Stimulated activated effector memory CD8-positive, alpha-beta T cell treated with anti-CD3 and anti-CD28 coated beads, Interleukin-12 subunit alpha, Interleukin-12 subunit beta, amount 100 ng/mL, for 72 hours (primary cell): ENCODE measurements around the gene MAG.
"Not testable (repeated sequence)": the region's sequence is repeated elsewhere in the genome, so short reads cannot be mapped to it uniquely, and the experiment has no call there.

Experiments used
- ATAC-seq: fragments of 150-1000 bp; cut with Tn5 transposase; 2 replicates; pipeline ENCODE4 v1.10.0; 2021
- DNase-seq, 2 donors: peaks; one replicate each; pipeline ENCODE4 v3.0.0; 2021 to 2022; ENCODE audit warnings: low spot score in 2 of 2
- H3K27ac Mint-ChIP-seq: one replicate; pipeline ENCODE4 v1.8.0; 2022; ENCODE audit warnings: mild to moderate bottlenecking, mixed read lengths
- H3K36me3 Mint-ChIP-seq: one replicate; pipeline ENCODE4 v1.8.0; 2022; ENCODE audit warnings: mild to moderate bottlenecking, mixed read lengths
- H3K4me1 Mint-ChIP-seq: one replicate; pipeline ENCODE4 v1.8.0; 2022; ENCODE audit warnings: mixed read lengths
- H3K4me3 Mint-ChIP-seq: one replicate; pipeline ENCODE4 v1.8.0; 2022; ENCODE audit warnings: mild to moderate bottlenecking, mixed read lengths
- H3K9me3 Mint-ChIP-seq: one replicate; pipeline ENCODE4 v1.8.0; 2022; ENCODE audit warnings: mixed read lengths

Gene MAG

DNA sequence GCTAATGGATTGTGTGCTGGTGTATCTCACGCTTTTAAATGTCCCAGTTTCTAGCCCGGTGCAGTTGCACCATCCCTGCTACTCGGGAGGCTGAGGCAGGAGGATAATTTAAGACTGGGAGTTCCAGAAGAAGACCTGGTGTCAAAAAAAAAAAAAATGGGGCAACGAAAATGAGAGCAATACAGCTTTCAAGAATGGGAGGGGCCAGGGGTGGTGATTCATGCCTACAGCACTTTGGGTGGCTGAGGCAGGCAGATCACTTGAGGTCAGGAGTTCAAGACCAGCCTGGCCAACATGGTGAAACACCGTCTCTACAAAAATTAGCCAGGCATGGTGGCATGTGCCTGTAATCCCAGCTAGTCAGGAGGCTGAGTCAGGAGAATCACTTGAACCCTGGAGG lies 5.9 kb upstream of the MAG start:
- DNase-seq, H3K36me3 Mint-ChIP-seq, H3K4me3 Mint-ChIP-seq, H3K4me1 Mint-ChIP-seq, ATAC-seq, H3K27ac Mint-ChIP-seq, H3K9me3 Mint-ChIP-seq: not testable (repeated sequence)

DNA sequence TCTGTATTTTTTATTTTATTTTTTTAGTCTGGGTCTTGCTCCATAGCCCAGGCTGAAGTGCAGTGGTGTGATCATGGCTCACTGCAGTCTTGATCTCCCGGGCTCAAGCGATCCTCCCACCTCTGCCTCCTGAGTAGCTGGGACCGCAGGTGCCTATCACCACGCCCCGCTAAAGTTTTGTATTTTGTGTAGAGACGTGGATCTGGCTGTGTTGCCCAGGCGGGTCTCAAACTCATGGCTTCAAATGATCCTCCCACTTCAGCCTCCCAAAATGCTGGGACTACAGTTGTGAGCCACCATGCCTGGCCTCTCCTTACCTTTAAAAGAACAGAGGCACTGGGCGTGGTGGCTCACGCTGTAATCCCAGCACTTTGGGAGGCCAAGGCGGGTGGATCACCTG lies 4.2 kb upstream of the MAG start:
- Mint-ChIP-seq H3K4me1 (no peaks in the 10 kb centered on the region), H3K4me3 (no peak overlapping the region), H3K27ac (no peak overlapping the region), H3K36me3 (no peaks in the 10 kb centered on the region), H3K9me3 (no peaks in the 10 kb centered on the region)
- no peak for DNase-seq
- ATAC-seq: no peak

- H3K9me3 Mint-ChIP-seq: no peaks in the 10 kb centered on the region
- no peak overlapping the region for H3K4me3 Mint-ChIP-seq
- no peak for ATAC-seq
- no peak overlapping the region for H3K27ac Mint-ChIP-seq
- H3K36me3 Mint-ChIP-seq: no peaks in the 10 kb centered on the region
- DNase-seq: no peak
- H3K4me1 Mint-ChIP-seq: no peaks in the 10 kb centered on the region
Measured at GRCh38 chr19:35288331-35288730, 3.6 kb upstream of the MAG start.

DNA sequence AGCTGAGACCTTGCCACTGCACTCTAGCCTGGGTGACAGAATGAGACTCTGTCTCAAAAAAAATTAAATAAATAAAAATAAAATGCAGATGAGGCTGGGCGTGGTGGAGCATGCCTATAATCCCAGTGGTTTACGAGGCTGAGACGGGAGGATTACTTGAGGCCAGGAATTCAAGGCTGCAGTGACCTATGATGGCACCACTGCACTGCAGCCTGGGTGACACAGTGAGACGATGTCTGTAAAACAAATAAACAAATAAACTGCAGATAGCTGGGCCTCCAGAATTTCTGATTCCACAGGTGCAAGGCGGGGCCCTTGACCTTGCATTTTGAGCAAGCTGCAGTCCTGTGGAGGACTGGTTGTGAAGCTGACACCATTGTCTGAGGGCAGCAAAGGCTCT lies 3.1 kb upstream of the MAG start:
- no peak overlapping the region for H3K4me3 Mint-ChIP-seq
- no peaks in the 10 kb centered on the region for H3K4me1 Mint-ChIP-seq
- DNase-seq (no peak), ATAC-seq (no peak)
- no peaks in the 10 kb centered on the region for H3K9me3 Mint-ChIP-seq
- no peak overlapping the region for H3K27ac Mint-ChIP-seq
- no peaks in the 10 kb centered on the region for H3K36me3 Mint-ChIP-seq

- H3K27ac Mint-ChIP-seq: peak overlapping the region; percentile 27
- H3K4me3 Mint-ChIP-seq: no peak overlapping the region
- DNase-seq (no peak), ATAC-seq (no peak)
- H3K36me3 Mint-ChIP-seq: no peaks in the 10 kb centered on the region
- H3K4me1 Mint-ChIP-seq: no peaks in the 10 kb centered on the region
- no peaks in the 10 kb centered on the region for H3K9me3 Mint-ChIP-seq
Measured at GRCh38 chr19:35290381-35291127, 1.4 kb upstream of the MAG start.

GRCh38 chr19:35291259-35291658 lies 702 bp upstream of the MAG start:
- ATAC-seq: no peak
- peak overlapping the region; percentile 27 for H3K27ac Mint-ChIP-seq
- H3K4me3 Mint-ChIP-seq: no peak overlapping the region

DNA sequence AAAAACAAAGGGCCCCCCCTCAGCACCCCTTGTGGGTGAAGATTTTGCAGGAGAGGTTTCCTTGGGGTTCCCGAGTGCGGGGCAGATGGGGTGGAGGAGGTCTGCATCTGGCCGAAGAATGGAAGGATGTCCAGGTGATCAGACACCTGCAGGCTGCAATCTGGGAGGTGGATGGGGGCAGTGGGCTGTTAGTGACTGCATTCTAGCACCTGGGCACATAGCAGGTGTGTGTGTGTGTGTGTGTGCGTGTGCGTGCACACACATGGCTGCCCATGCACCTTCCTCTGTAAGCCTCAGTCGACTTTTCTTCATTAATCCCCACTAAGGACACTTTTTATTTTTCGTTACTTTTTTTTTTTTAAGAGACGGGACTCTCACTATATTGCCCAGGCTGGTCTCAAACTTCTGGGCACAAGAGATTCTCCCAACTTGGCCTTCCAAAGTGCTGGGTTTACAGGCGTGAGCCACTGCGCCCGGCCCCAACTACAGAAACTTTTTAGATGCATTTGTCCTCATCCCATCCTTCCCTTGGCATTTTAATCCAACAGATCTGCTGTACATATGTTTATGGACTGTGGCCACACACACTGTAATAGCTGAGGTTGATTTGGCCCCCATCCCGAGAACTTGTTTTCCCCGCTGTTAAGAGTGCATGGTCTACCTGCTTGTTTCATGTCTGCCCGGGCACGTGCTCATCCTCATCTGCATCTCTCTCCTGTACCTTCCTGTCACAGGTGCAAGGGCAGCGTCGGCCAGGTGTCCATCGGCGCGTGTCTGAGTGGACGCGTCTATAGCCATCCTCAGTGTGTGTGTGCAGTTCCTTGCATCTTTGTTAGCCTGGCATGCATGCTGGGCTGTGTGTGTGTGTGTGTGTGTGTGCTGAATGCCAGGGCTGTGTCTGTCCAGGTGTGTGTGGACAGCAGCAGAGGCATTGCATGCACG lies 731 bp downstream of the MAG start:
- no peaks in the 10 kb centered on the region for H3K36me3 Mint-ChIP-seq
- no peak for ATAC-seq

More at GRCh38 chr19:35291259-35291658, 702 bp upstream of the MAG start:
- Mint-ChIP-seq H3K36me3 (no peaks in the 10 kb centered on the region), H3K9me3 (no peaks in the 10 kb centered on the region), H3K4me1 (peaks cover 6% of the 10 kb centered on the region)
- no peak for DNase-seq

GRCh38 chr19:35293363-35293739 lies 1.4 kb downstream of the MAG start:
- H3K4me3 Mint-ChIP-seq: no peak overlapping the region
- H3K4me1 Mint-ChIP-seq: peaks cover 6% of the 10 kb centered on the region
- H3K36me3 Mint-ChIP-seq: no peaks in the 10 kb centered on the region
- H3K27ac Mint-ChIP-seq: no peak overlapping the region
- DNase-seq: no peak
- H3K9me3 Mint-ChIP-seq: no peaks in the 10 kb centered on the region
- no peak for ATAC-seq

More for the DNA sequence above, 731 bp downstream of the MAG start:
- H3K9me3 Mint-ChIP-seq: no peaks in the 10 kb centered on the region
- H3K27ac Mint-ChIP-seq: no peak overlapping the region
- DNase-seq: no peak
- H3K4me3 Mint-ChIP-seq: no peak overlapping the region
- peaks cover 6% of the 10 kb centered on the region for H3K4me1 Mint-ChIP-seq

- ATAC-seq (no peak), DNase-seq (no peak)
- no peak overlapping the region for H3K4me3 Mint-ChIP-seq
- no peak overlapping the region for H3K27ac Mint-ChIP-seq
- H3K36me3 Mint-ChIP-seq: no peaks in the 10 kb centered on the region
- H3K9me3 Mint-ChIP-seq: no peaks in the 10 kb centered on the region
- peaks cover 6% of the 10 kb centered on the region for H3K4me1 Mint-ChIP-seq
Measured at GRCh38 chr19:35293808-35294207, 1.8 kb downstream of the MAG start.

GRCh38 chr19:35294328-35294727 lies 2.4 kb downstream of the MAG start:
- DNase-seq: no peak
- Mint-ChIP-seq H3K27ac (no peak overlapping the region), H3K36me3 (no peaks in the 10 kb centered on the region), H3K9me3 (no peaks in the 10 kb centered on the region), H3K4me3 (no peak overlapping the region), H3K4me1 (peaks cover 6% of the 10 kb centered on the region)
- ATAC-seq: no peak

GRCh38 chr19:35294859-35295791 lies 3.2 kb downstream of the MAG start:
- Mint-ChIP-seq H3K36me3 (no peaks in the 10 kb centered on the region), H3K4me3 (no peak overlapping the region), H3K4me1 (peaks cover 6% of the 10 kb centered on the region), H3K9me3 (no peaks in the 10 kb centered on the region), H3K27ac (no peak overlapping the region)
- no peak for ATAC-seq
- DNase-seq: no peak

GRCh38 chr19:35295792-35296462 lies 4.0 kb downstream of the MAG start:
- Mint-ChIP-seq H3K9me3 (no peaks in the 10 kb centered on the region), H3K27ac (peak overlapping the region; percentile 27), H3K4me1 (peaks cover 6% of the 10 kb centered on the region), H3K36me3 (no peaks in the 10 kb centered on the region), H3K4me3 (no peak overlapping the region)
- DNase-seq (no peak), ATAC-seq (peak; percentile 62)

DNA sequence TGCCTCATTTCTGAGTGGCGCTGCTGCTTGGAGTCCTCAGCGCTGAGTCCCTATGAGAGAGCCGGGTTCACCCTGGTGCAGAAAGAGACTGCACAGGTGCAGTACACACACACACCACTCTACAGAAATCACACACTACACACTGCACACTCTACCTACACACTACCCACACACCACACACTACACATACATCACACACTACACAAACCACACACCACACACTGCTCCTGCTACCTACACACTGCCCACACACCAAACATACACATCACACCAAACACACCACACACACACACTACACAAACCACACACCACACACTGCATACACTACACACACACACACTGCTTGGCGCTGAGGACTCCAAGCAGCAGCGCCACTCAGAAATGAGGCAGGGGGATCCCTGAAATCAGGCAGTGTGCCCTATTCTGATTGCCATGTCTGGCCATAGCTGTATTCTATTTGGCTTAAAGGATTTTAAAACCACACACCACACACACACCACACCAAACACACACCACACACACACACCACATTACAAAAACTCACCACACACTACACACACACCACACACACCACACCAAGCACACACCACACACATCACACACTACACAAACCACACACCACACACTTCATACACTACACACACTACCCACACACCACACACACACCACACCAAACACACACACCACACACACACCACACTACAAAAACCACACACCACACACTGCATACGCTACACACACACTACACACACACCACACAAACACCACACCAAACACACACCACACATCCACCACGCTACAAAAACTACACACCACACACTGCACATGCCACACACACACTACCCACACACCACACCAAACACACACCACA lies 4.9 kb downstream of the MAG start:
- Mint-ChIP-seq H3K9me3 (no peaks in the 10 kb centered on the region), H3K36me3 (no peaks in the 10 kb centered on the region), H3K27ac (no peak overlapping the region), H3K4me1 (peaks cover 6% of the 10 kb centered on the region), H3K4me3 (no peak overlapping the region)
- ATAC-seq (peak; percentile 38), DNase-seq (no peak)

DNA sequence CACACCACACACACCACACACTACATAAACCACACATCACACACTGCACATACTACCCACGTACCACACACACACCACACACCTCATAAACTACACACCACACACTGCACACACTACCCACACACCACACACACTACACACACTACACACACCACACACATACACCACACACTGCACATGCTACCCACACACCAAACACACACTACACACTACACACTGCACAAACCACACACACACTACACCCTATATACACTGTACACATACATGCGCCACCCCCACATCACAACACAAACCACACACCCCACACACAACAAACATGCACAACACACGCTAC lies 5.5 kb downstream of the MAG start:
- H3K4me3 Mint-ChIP-seq: no peak overlapping the region
- peaks cover 6% of the 10 kb centered on the region for H3K4me1 Mint-ChIP-seq
- no peak overlapping the region for H3K27ac Mint-ChIP-seq
- no peaks in the 10 kb centered on the region for H3K36me3 Mint-ChIP-seq
- ATAC-seq (no peak), DNase-seq (no peak)
- H3K9me3 Mint-ChIP-seq: no peaks in the 10 kb centered on the region
